Lower leg skin (tissue), 4 donors: ENCODE measurements around the gene MIS12. TPM values are rescaled to one million over a fixed set of nuclear protein-coding genes. Genes with fewer than 3 reads are reported as not detected.

ENCODE experiments used
- DNase-seq, 2 donors: peaks; one replicate each; pipeline ENCODE4 v3.0.0-alpha.2; 2019; ENCODE audit warnings: low spot score in 2 of 2
- H3K4me3 ChIP-seq: fragments of 200-600 bp; sonication (generic); 2 replicates; pipeline ENCODE4 v1.5.1; 2017; ENCODE audit warnings: mild to moderate bottlenecking, low read depth; ENCODE audit not compliant: poor library complexity, severe bottlenecking
- CTCF ChIP-seq, 3 donors: fragments of 450-650 bp; IDR thresholded peaks; one replicate each; pipeline ENCODE4 v1.5.1; 2016; ENCODE audit warnings: antibody characterized with exemption in 3 of 3, mild to moderate bottlenecking in 3 of 3, moderate library complexity in 2 of 3
- POLR2A ChIP-seq, 2 donors: fragments of 450-650 bp; IDR thresholded peaks; one replicate each; pipeline ENCODE4 v1.6.1; 2016 to 2017; ENCODE audit warnings: antibody characterized with exemption in 2 of 2, mild to moderate bottlenecking in 1 of 2, moderate library complexity in 1 of 2
- WGBS, 2 donors: methylation state at CpG; one replicate each; pipeline ENCODE4 v1.1.5; 2018; 5-methylcytosine and 5-hydroxymethylcytosine counted together
- intact Hi-C: fragments of 100-400 bp; cut with DNase I; formaldehyde crosslinking; loops from one replicate; pipeline ENCODE4 v1.15.0; 2023; ENCODE audit warnings: low total_unique reads
- total RNA-seq, 4 donors: library from RNA; depleted of rRNA; stranded (reverse); fragments of >200 nt; gene quantifications; one replicate each; pipeline ENCODE4 v1.1.0, GENCODE V29; 2016

Gene MIS12
- total RNA-seq, 4 donors from 2014 or later = 6.7 to 10.3 (median 9.5) TPM

GRCh38 chr17:5509482-5509881 is 23.1 kb downstream of the MIS12 start:
- WGBS, 2 donors = 70 to 79% methylated on average over 8 of the region's 8 CpGs
- DNase-seq = peak in 1 of 2 donors; percentile 54
- TF ChIP-seq POLR2A (IDR thresholded peaks at IDR 0.05) (no peak), CTCF (IDR thresholded peaks at IDR 0.05) (no peak)
- intact Hi-C loops = no loop called here
- no peak overlapping the region for H3K4me3 ChIP-seq

GRCh38 chr17:5510771-5511170 is 24.4 kb downstream of the MIS12 start:
- TF ChIP-seq POLR2A (IDR thresholded peaks at IDR 0.05) (no peak), CTCF (IDR thresholded peaks at IDR 0.05) (no peak)
- WGBS, 2 donors = 39 to 65% methylated on average over 8 of the region's 8 CpGs

GRCh38 chr17:5511401-5512225 is 25.2 kb downstream of the MIS12 start:
- no peak overlapping the region for H3K4me3 ChIP-seq
- peak in 1 of 2 donors; percentile 80 for DNase-seq
- intact Hi-C loops = no loop called here
- TF ChIP-seq POLR2A (IDR thresholded peaks at IDR 0.05) (no peak), CTCF (IDR thresholded peaks at IDR 0.05) (no peak)
- WGBS, 2 donors = 47 to 60% methylated on average over 17 of the region's 17 CpGs

More at GRCh38 chr17:5510771-5511170, 24.4 kb downstream of the MIS12 start:
- intact Hi-C loops = no loop called here
- no peak for DNase-seq
- H3K4me3 ChIP-seq = no peak overlapping the region

GRCh38 chr17:5513628-5514027 is 27.3 kb downstream of the MIS12 start:
- H3K4me3 ChIP-seq = no peak overlapping the region
- WGBS, 2 donors = 82% methylated on average over 7 of the region's 7 CpGs
- TF ChIP-seq POLR2A (IDR thresholded peaks at IDR 0.05) (no peak), CTCF (IDR thresholded peaks at IDR 0.05) (no peak)
- peak in 1 of 2 donors; percentile 15 for DNase-seq
- intact Hi-C loops = no loop called here

- 94 to 95% methylated on average over 10 of the region's 10 CpGs for WGBS, 2 donors
- no peak for TF ChIP-seq POLR2A (IDR thresholded peaks at IDR 0.05)
- TF ChIP-seq CTCF (IDR thresholded peaks at IDR 0.05) = no peak
- DNase-seq = no peak
- intact Hi-C loops = no loop called here
- H3K4me3 ChIP-seq = no peak overlapping the region
Observed at GRCh38 chr17:5514976-5515375, 28.6 kb downstream of the MIS12 start.
